B cell (primary cell): ENCODE measurements around the gene DPYD. TPM values are rescaled to one million over a fixed set of nuclear protein-coding genes. Genes with fewer than 3 reads are reported as not detected.

Source experiments
- ATAC-seq: fragments of 200-7000 bp; cut with Tn5 transposase; one replicate; pipeline ENCODE4 v1.10.0; 2021; ENCODE audit warnings: low read depth, mild to moderate bottlenecking, moderate number of reproducible peaks, moderate library complexity
- CTCF ChIA-PET: fragments of 350-600 bp; sonication (Branson Sonifier 250); formaldehyde crosslinking; loops from one replicate; lab custom pipeline; 2021; ENCODE audit warnings: antibody characterized with exemption, inconsistent platforms; lab: Charles Lee
- POLR2A ChIA-PET: fragments of 350-600 bp; sonication (Branson Sonifier 250); formaldehyde crosslinking; loops from one replicate; lab custom pipeline; 2021; ENCODE audit warnings: antibody characterized with exemption; lab: Charles Lee
- DNase-seq: peaks from one replicate; pipeline ENCODE4 v3.0.0; 2013
- H2AFZ ChIP-seq: 2 replicates; pipeline ENCODE4 v1.6.1; 2012; ENCODE audit warnings: mild to moderate bottlenecking, low read depth, low read length; ENCODE audit not compliant: insufficient read depth, poor library complexity, severe bottlenecking
- H3K27ac ChIP-seq, 2 donors: 1 replicate in 1 of 2; 2 replicates in 1 of 2; pipeline ENCODE4 v1.5.1; 2012 to 2013; ENCODE audit warnings: low read length in 2 of 2, mild to moderate bottlenecking in 2 of 2, moderate library complexity in 1 of 2
- H3K27me3 ChIP-seq, 4 experiments: fragments of 200-600 bp in 1 of 4; sonication (generic) in 1 of 4; replicated peaks in 1 of 4; 1 replicate in 2 of 4; 2 replicates in 2 of 4; pipeline versions ENCODE4 v1.6.1 to v1.7.0; 2013 to 2016; ENCODE audit warnings: low read length in 3 of 4, mild to moderate bottlenecking in 2 of 4, mixed read lengths in 1 of 4, moderate library complexity in 1 of 4; ENCODE audit not compliant: insufficient read depth in 4 of 4, control insufficient read depth in 3 of 4; ENCODE audit errors: control extremely low read depth in 1 of 4
- H3K36me3 ChIP-seq, 2 experiments: replicated peaks in 1 of 2; 1 replicate in 1 of 2; 2 replicates in 1 of 2; pipeline versions ENCODE4 v1.6.1 to v1.7.1; 2013; ENCODE audit warnings: low read length in 1 of 2; ENCODE audit not compliant: insufficient read depth in 2 of 2, control insufficient read depth in 1 of 2; ENCODE audit errors: control extremely low read depth in 1 of 2, extremely low read depth in 1 of 2
- H3K4me1 ChIP-seq, 2 donors: fragments of 200-600 bp in 1 of 2; sonication (generic) in 1 of 2; 1 replicate in 1 of 2; 2 replicates in 1 of 2; pipeline versions ENCODE4 v1.5.1 to v1.6.1; 2013 to 2017; ENCODE audit warnings: low read length in 2 of 2; ENCODE audit not compliant: control insufficient read depth in 2 of 2, insufficient read depth in 2 of 2
- H3K4me2 ChIP-seq: replicated peaks from 2 replicates; pipeline ENCODE3; 2012; ENCODE audit warnings: mild to moderate bottlenecking, low read depth, low read length; ENCODE audit not compliant: poor library complexity, severe bottlenecking
- H3K4me3 ChIP-seq, 5 experiments: fragments of 200-600 bp in 1 of 5; sonication (generic) in 1 of 5; 1 replicate in 3 of 5; 2 replicates in 2 of 5; pipeline versions ENCODE4 v1.5.1 to v1.7.0; 2011 to 2016; ENCODE audit warnings: low read length in 4 of 5, mild to moderate bottlenecking in 4 of 5, low read depth in 2 of 5, control low read depth in 1 of 5, moderate library complexity in 1 of 5; ENCODE audit not compliant: insufficient read depth in 1 of 5; ENCODE audit errors: control extremely low read depth in 1 of 5, extremely low read depth in 1 of 5
- H3K79me2 ChIP-seq: fragments of 200-600 bp; sonication (generic); one replicate; pipeline ENCODE4 v1.6.0; 2016; ENCODE audit warnings: low read length; ENCODE audit not compliant: control insufficient read depth, insufficient read depth
- H3K9ac ChIP-seq: fragments of 200-600 bp; sonication (generic); 2 replicates; pipeline ENCODE4 v1.6.1; 2017; ENCODE audit warnings: mild to moderate bottlenecking, low read length, moderate library complexity
- H3K9me3 ChIP-seq, 3 donors: one replicate each; pipeline versions ENCODE4 v1.6.1 to v1.7.1; 2013; ENCODE audit warnings: low read length in 2 of 3; ENCODE audit not compliant: control insufficient read depth in 2 of 3, insufficient read depth in 1 of 3; ENCODE audit errors: control extremely low read depth in 1 of 3
- H4K20me1 ChIP-seq: 2 replicates; pipeline ENCODE4 v1.6.0; 2012; ENCODE audit warnings: mild to moderate bottlenecking, low read length; ENCODE audit not compliant: insufficient read depth, control insufficient read depth, poor library complexity, severe bottlenecking
- H3K27ac Mint-ChIP-seq: one replicate; pipeline ENCODE4 v1.8.0; 2021; ENCODE audit warnings: mixed read lengths
- H3K27me3 Mint-ChIP-seq: one replicate; pipeline ENCODE4 v1.8.0; 2021; ENCODE audit warnings: mixed read lengths
- H3K4me1 Mint-ChIP-seq: one replicate; pipeline ENCODE4 v1.8.0; 2021; ENCODE audit warnings: mixed read lengths
- H3K4me3 Mint-ChIP-seq: one replicate; pipeline ENCODE4 v1.8.0; 2021; ENCODE audit warnings: mixed read lengths
- H3K9me3 Mint-ChIP-seq: one replicate; pipeline ENCODE4 v1.8.0; 2022; ENCODE audit warnings: mixed read lengths; ENCODE audit not compliant: insufficient read depth
- CTCF ChIP-seq: fragments of 200-600 bp; IDR thresholded peaks from one replicate; pipeline ENCODE4 v1.8.0; 2022; ENCODE audit warnings: antibody characterized with exemption, mild to moderate bottlenecking
- EZH2 ChIP-seq: IDR thresholded peaks from 2 replicates; pipeline ENCODE4 v1.6.1; 2012; ENCODE audit warnings: borderline replicate concordance, low read depth, mild to moderate bottlenecking, moderate library complexity, low read length; ENCODE audit not compliant: insufficient read depth, poor library complexity, severe bottlenecking
- WGBS: methylation state at CpG from one replicate; pipeline ENCODE4 v1.1.5; 2013; ENCODE audit warnings: missing lambda C conversion rate; ENCODE audit not compliant: insufficient coverage; 5-methylcytosine and 5-hydroxymethylcytosine counted together
- intact Hi-C: fragments of 100-400 bp; cut with micrococcal nuclease; formaldehyde crosslinking; loops from one replicate; pipeline ENCODE4 v1.10.0; 2022
- polyA plus RNA-seq: library from polyadenylated mRNA; depleted of rRNA; stranded (reverse); fragments of >200 nt; gene quantifications from 2 replicates; pipeline ENCODE4 v1.2.3, GENCODE V29; 2012
- total RNA-seq, 2 donors: library from RNA; stranded (reverse); fragments of 120-200 nt in 1 of 2; gene quantifications; 1 replicate in 1 of 2; 2 replicates in 1 of 2; pipeline versions ENCODE4 v1.2.3 to v1.2.4, GENCODE V29; 2013 to 2022

Gene DPYD
- total and polyA plus RNA-seq, 2 donors (not counting 1 experiment from before 2014, with no cell fraction given) = 4.2 to 19.0 TPM

DNA sequence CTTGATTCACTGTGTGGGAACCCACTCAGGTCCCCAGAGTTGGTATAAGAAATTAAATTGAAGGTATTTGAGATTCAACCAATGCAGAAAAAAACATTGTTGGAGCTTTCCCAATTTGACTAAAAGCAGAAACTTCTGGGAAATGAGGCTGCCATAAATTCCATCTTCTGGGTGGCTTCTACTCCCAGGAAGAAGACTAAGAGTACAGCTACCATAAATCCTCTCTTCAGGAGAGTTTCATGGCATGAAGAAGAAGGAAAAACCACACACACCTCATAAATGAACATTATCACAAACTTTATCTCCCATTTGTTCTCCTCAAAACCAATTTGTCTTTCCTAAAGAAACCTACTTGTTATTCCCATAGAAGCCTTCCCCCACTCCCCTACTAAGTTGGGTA is 283.9 kb downstream of the DPYD start:
- Histone ChIP-seq H3K9ac (no peak overlapping the region), H3K4me1 (no peaks in the 10 kb centered on the region), H3K9me3 (no peaks in the 10 kb centered on the region), H3K27me3 (no peaks in the 10 kb centered on the region), H4K20me1 (no peaks in the 10 kb centered on the region), H3K4me3 (no peak overlapping the region), H3K36me3 (no peaks in the 10 kb centered on the region), H3K27ac (no peak overlapping the region), H3K4me2 (no peak overlapping the region), H3K79me2 (no peaks in the 10 kb centered on the region), H2AFZ (no peak overlapping the region)
- Mint-ChIP-seq H3K9me3 (peaks cover 6% of the 10 kb centered on the region), H3K4me3 (no peak overlapping the region), H3K27ac (no peak overlapping the region), H3K4me1 (no peaks in the 10 kb centered on the region), H3K27me3 (no peaks in the 10 kb centered on the region)
- no peak for DNase-seq
- CTCF ChIA-PET = no interaction called here
- intact Hi-C loops = no loop called here
- ATAC-seq = no peak
- TF ChIP-seq CTCF (no peak), EZH2 (no peak)
- POLR2A ChIA-PET = no interaction called here

GRCh38 chr1:97634758-97635157 is 286.1 kb downstream of the DPYD start:
- no peaks in the 10 kb centered on the region for H3K4me1 ChIP-seq
- no peak overlapping the region for H3K27ac Mint-ChIP-seq
- H3K27me3 ChIP-seq = no peaks in the 10 kb centered on the region
- intact Hi-C loops = no loop called here
- no peaks in the 10 kb centered on the region for H3K9me3 ChIP-seq
- H3K4me3 ChIP-seq = no peak overlapping the region
- DNase-seq (no peak), ATAC-seq (no peak)
- H3K9ac ChIP-seq = no peak overlapping the region
- H2AFZ ChIP-seq = no peak overlapping the region
- no peaks in the 10 kb centered on the region for H3K36me3 ChIP-seq
- H3K4me2 ChIP-seq = no peak overlapping the region
- ChIA-PET CTCF (no interaction called here), POLR2A (no interaction called here)
- no peaks in the 10 kb centered on the region for H3K4me1 Mint-ChIP-seq
- H4K20me1 ChIP-seq = no peaks in the 10 kb centered on the region
- no peak overlapping the region for H3K4me3 Mint-ChIP-seq
- H3K79me2 ChIP-seq = no peaks in the 10 kb centered on the region
- H3K9me3 Mint-ChIP-seq = peaks cover 3% of the 10 kb centered on the region
- no peaks in the 10 kb centered on the region for H3K27me3 Mint-ChIP-seq
- no peak overlapping the region for H3K27ac ChIP-seq
- WGBS = 100% methylated on average over 1 of the region's 2 CpGs
- TF ChIP-seq EZH2 = no peak
- TF ChIP-seq CTCF = no peak
